GM12891 (cell line): ENCODE measurements around the gene SHANK3.
"Not testable (repeated sequence)": the region's sequence is repeated elsewhere in the genome, so short reads cannot be mapped to it uniquely, and the experiment has no call there.

ENCODE experiments used
- DNase-seq: peaks from one replicate; pipeline ENCODE4 v3.0.0; 2011; ENCODE audit warnings: low spot score; ENCODE audit not compliant: insufficient read length
- FAIRE-seq: peaks from 2 replicates; lab custom pipeline; 2011; peaks lifted over from hg19 to GRCh38; lab: Jason Lieb, UNC
- PAX5 ChIP-seq: IDR thresholded peaks from 2 replicates; pipeline ENCODE4 v1.6.1; 2011; ENCODE audit warnings: low read length, moderate library complexity, mild to moderate bottlenecking; ENCODE audit not compliant: insufficient read depth, severe bottlenecking
- POLR2A ChIP-seq: IDR thresholded peaks from 2 replicates; pipeline ENCODE4 v1.6.1; 2011; ENCODE audit warnings: low read depth, low read length, control low read depth
- POLR2AphosphoS5 ChIP-seq: IDR thresholded peaks from 2 replicates; pipeline ENCODE4 v1.6.1; 2011; ENCODE audit warnings: low read depth, low read length, control low read depth
- POU2F2 ChIP-seq: IDR thresholded peaks from 2 replicates; pipeline ENCODE4 v1.6.1; 2011; ENCODE audit warnings: low read depth, mild to moderate bottlenecking, control low read depth, low read length, moderate library complexity
- SPI1 ChIP-seq: IDR thresholded peaks from 2 replicates; pipeline ENCODE4 v1.6.1; 2011; ENCODE audit warnings: low read depth, low read length, control low read depth
- TAF1 ChIP-seq: IDR thresholded peaks from 2 replicates; pipeline ENCODE4 v1.6.1; 2011; ENCODE audit warnings: low read depth, low read length, control low read depth

The SHANK3 gene

DNA sequence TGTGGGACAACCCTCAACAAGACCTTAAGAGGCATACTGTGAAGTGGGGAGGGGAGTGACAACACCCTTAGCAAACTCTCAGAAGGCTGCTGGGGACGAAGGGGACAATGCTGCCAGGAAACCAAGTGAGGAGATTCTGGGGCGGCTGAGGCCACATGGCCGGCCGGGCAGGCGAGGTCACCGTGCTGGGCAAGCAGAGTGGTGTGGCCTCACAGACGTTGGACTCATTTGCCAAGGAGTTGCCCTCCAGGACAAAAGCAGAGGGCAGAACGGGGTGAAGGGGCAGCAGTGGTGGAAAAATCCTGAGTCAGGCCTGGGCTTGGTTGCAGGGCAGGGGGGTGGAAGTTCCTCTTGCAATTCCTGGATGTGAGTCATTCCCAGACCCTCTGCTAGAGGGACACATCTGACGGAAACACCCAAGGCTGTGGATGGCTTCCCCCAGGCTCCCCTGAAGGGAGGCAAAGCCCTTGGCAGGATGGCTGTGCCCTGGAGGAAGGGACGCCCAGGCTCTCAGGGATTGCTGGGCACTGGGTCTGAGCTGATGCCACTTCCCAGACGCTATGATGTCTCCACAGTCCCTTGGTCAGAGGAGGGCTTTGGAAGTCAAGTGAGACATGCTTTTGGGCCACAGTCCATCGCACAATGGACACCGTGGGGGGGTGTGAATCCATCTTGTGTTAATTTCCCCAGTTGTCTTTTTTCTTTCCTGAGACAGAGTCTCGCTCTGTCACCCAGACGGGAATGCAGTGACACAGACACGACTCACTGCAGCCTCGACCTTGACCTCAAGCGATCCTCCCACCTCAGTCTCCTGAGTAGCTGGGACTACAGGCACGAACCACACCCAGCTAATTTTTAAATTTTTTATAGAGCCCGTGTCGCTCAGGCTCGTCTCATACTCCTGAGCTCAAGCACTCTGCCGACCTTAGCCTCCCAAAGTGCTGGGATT, 16.2 kb upstream of the SHANK3 start:
- DNase-seq, result no peak
- FAIRE-seq, result no peak
- TF ChIP-seq POU2F2 (no peak), SPI1 (no peak), PAX5 (no peak)

DNA sequence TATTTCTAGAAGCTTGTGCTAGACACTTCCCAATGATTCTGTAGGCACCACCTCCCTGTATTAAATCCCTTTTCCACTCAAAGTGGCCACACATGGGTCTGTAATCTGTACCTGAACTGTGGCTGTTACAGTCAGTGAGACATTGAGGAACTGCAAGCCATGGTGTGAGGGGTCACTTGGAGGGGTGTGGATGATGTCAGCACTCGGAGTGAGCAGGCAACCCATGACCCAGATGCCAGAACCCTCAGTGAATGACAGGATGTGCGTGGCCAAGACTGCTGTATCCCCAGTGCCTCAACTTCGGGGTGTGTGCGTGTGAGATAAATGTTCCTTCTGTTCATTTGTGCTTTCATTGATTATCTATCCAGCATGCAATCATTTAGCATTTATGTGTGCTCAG, 14.7 kb upstream of the SHANK3 start:
- DNase-seq, result no peak
- FAIRE-seq, result no peak
- no peak for TF ChIP-seq SPI1
- no peak for TF ChIP-seq TAF1
- no peak for TF ChIP-seq PAX5
- TF ChIP-seq POU2F2, result no peak
- no peak for TF ChIP-seq POLR2A
- TF ChIP-seq POLR2AphosphoS5, result no peak

DNA sequence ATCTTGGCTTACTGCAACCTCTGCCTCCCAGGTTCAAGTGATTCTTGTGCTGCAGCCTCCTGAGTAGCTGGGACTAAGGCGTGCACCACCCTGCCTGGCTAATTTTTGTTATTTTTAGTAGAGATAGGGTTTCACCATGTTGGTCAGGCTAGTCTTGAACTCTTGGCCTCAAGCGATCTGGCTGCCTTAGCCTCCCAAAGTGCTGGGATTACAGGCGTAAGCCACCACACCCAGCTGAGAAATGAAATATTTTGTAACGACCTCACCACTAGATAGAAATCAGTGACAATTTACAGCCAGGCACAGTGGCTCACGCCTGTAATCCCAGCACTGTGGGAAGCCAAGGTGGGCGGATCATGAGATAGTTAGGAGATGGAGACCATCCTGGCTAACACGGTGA, 12.9 kb upstream of the SHANK3 start:
- DNase-seq, FAIRE-seq: not testable (repeated sequence)

- DNase-seq (no peak), FAIRE-seq (no peak)
- TF ChIP-seq POLR2AphosphoS5, result no peak
- TF ChIP-seq TAF1, result no peak
- TF ChIP-seq POU2F2, result no peak
Measured at GRCh38 chr22:50660306-50660705, 12.3 kb upstream of the SHANK3 start.

- no peak for FAIRE-seq
Measured at GRCh38 chr22:50665212-50665611, 7.4 kb upstream of the SHANK3 start.

DNA sequence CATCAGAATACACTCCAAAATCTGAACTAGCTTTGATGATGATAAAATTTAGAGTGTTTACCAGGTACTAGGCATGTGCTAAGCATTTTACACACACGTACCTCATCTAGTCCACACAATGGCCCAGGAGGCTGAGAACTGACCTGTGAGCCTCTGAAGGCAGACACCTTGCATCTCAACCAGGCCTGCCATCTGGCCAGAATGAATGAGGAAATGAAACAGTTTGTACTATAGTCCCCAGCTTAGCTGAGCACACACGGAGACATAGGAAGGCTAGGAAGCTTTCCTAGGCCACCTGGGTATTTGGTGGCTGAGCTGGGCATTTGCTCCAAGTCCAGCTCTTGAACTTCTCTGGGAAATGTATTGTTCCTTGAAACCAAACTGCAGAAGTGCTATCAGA, 6.9 kb upstream of the SHANK3 start:
- DNase-seq, result no peak
- TF ChIP-seq TAF1, result no peak
- no peak for TF ChIP-seq POU2F2
- TF ChIP-seq SPI1, result peak; percentile 83
- no peak for TF ChIP-seq POLR2A
- TF ChIP-seq PAX5, result no peak
- no peak for TF ChIP-seq POLR2AphosphoS5
- no peak for FAIRE-seq

More at GRCh38 chr22:50665212-50665611, 7.4 kb upstream of the SHANK3 start:
- no peak for DNase-seq
- no peak for TF ChIP-seq POU2F2
- no peak for TF ChIP-seq SPI1
- TF ChIP-seq PAX5, result no peak
- no peak for TF ChIP-seq POLR2AphosphoS5

DNA sequence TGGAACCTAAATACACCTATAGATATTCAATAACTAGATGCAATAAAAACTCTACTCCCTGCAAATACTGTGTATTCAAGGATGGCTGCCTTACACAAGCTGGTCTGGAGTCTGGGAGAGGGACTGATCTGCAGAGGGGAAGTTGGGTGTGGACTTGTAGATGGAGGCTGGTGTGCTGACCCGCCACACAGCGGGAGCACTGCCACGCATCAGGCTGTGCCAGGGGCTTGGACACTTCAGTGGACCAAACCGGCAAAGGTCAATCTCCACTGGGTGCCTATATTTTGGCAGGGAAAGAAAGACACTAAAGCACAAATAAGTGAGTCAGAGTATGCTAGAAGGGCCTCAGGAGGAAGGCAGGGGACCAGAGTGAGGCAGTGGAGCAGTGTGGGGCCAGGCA, 2.1 kb upstream of the SHANK3 start:
- TF ChIP-seq POLR2A (no peak), PAX5 (no peak), SPI1 (no peak), POU2F2 (no peak), TAF1 (no peak), POLR2AphosphoS5 (no peak)
- DNase-seq (no peak), FAIRE-seq (no peak)

DNA sequence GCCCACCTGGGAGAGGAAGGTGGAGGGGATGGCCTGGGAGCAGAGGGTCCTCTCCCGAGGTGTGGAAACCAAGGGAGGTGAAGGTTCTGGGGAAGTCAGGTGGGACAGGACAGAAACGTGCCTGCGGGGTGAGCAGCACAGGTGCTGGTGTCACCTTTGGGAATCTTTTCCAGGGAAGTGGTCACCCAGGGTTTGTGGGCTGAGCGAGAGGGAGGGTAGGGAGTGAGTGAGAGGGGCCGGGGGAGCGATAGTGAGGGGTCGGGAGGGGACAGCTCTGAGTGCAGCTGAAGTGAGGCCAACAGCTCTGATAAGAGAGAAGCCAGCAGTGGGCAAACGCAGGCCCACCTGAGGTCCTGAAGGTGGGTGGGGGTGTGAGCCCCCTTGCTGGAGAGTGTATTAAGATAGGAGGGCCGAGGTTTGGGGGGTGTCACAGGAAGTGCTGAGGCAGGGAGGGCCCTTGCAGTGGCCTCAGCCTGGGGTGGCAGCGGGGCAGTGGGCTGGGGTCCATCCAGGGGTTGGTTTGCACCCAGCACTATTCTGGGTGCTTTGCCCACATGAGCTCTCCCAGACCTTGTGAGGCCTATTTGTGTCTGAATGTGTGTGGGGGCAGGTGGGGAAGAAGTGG, 1.6 kb upstream of the SHANK3 start:
- no peak for TF ChIP-seq TAF1
- TF ChIP-seq POU2F2, result no peak
- no peak for TF ChIP-seq POLR2A
- TF ChIP-seq SPI1, result no peak
- no peak for TF ChIP-seq POLR2AphosphoS5
- TF ChIP-seq PAX5, result no peak
- DNase-seq (no peak), FAIRE-seq (no peak)

- FAIRE-seq, result no peak
- DNase-seq, result no peak
- TF ChIP-seq PAX5, result no peak
- no peak for TF ChIP-seq POLR2AphosphoS5
- no peak for TF ChIP-seq SPI1
- no peak for TF ChIP-seq POLR2A
- no peak for TF ChIP-seq TAF1
- no peak for TF ChIP-seq POU2F2
Measured at GRCh38 chr22:50671641-50672040, 982 bp upstream of the SHANK3 start.

GRCh38 chr22:50672041-50672440, 582 bp upstream of the SHANK3 start:
- no peak for DNase-seq
- FAIRE-seq, result no peak
- TF ChIP-seq POLR2AphosphoS5 (no peak), TAF1 (no peak), SPI1 (no peak), POLR2A (no peak), PAX5 (no peak), POU2F2 (no peak)
